ENCODE results near the gene BMI1. TPM values are rescaled to one million over a fixed set of nuclear protein-coding genes. Genes with fewer than 3 reads are reported as not detected.

Gene BMI1
- total RNA-seq, 1 donor from 2014 or later, result 44.7 TPM

GRCh38 chr10:22321924-22322640, 1.2 kb downstream of the BMI1 start:
- DNase-seq (ENCODE audit: extremely low spot score in 2 of 2), result no peak
- peak in 1 of 2 donors; percentile 18 for TF ChIP-seq POLR2AphosphoS5 (IDR thresholded peaks at IDR 0.05; ENCODE audit: insufficient read depth in 1 of 2, low read depth in 1 of 2)
- TF ChIP-seq, protein P1, sequence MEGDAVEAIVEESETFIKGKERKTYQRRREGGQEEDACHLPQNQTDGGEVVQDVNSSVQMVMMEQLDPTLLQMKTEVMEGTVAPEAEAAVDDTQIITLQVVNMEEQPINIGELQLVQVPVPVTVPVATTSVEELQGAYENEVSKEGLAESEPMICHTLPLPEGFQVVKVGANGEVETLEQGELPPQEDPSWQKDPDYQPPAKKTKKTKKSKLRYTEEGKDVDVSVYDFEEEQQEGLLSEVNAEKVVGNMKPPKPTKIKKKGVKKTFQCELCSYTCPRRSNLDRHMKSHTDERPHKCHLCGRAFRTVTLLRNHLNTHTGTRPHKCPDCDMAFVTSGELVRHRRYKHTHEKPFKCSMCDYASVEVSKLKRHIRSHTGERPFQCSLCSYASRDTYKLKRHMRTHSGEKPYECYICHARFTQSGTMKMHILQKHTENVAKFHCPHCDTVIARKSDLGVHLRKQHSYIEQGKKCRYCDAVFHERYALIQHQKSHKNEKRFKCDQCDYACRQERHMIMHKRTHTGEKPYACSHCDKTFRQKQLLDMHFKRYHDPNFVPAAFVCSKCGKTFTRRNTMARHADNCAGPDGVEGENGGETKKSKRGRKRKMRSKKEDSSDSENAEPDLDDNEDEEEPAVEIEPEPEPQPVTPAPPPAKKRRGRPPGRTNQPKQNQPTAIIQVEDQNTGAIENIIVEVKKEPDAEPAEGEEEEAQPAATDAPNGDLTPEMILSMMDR (IDR thresholded peaks at IDR 0.05), result no peak
- no peaks in the 10 kb centered on the region for H3K36me3 ChIP-seq
- H3K27me3 ChIP-seq, result no peaks in the 10 kb centered on the region
- intact Hi-C loops (cut with DNase I), result no loop called here
- peak overlapping the region; percentile 60 to 79 for H3K4me3 ChIP-seq
- H3K9me3 ChIP-seq, result no peaks in the 10 kb centered on the region
- peaks cover 70% of the 10 kb centered on the region for H3K4me1 ChIP-seq
- peak overlapping the region; percentile 35 for H3K27ac ChIP-seq

DNA sequence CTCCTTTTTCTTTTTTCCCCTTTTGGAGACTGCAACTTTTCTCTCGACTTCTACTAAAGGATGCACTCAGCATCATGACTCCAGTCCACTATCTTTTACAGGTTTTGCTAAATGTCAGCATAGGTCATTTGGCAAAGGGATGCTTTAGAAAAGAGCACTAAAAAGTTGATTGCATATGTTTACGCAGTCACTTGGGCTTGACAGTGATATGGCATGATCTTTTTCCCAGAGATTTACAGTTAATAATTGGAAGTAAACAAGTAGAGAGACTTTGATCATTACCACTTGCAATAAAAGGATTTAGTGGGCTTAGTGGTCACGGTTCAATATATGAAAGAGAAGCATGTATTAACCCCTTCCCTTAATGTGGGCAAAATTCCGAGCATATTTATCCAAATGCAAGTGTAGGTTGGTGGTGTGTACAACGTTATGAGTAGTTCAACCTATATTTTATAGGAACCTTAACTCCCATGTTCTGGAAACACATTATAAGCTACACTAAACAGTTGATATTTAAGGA, 1.8 kb downstream of the BMI1 start:
- H3K27me3 ChIP-seq, result no peaks in the 10 kb centered on the region
- TF ChIP-seq POLR2AphosphoS5 (IDR thresholded peaks at IDR 0.05; ENCODE audit: insufficient read depth in 1 of 2, low read depth in 1 of 2), result no peak
- TF ChIP-seq, protein P1 (IDR thresholded peaks at IDR 0.05), result no peak
- TF ChIP-seq POLR2A (IDR thresholded peaks at IDR 0.05), result no peak
- no peaks in the 10 kb centered on the region for H3K36me3 ChIP-seq
- H3K4me3 ChIP-seq, result peak overlapping the region; percentile 60 to 79
- H3K27ac ChIP-seq, result no peak overlapping the region
- DNase-seq (ENCODE audit: extremely low spot score in 2 of 2), result no peak
- H3K9me3 ChIP-seq, result no peaks in the 10 kb centered on the region
- H3K4me1 ChIP-seq, result peaks cover 64% of the 10 kb centered on the region
- intact Hi-C loops (cut with DNase I), result no loop called here

DNA sequence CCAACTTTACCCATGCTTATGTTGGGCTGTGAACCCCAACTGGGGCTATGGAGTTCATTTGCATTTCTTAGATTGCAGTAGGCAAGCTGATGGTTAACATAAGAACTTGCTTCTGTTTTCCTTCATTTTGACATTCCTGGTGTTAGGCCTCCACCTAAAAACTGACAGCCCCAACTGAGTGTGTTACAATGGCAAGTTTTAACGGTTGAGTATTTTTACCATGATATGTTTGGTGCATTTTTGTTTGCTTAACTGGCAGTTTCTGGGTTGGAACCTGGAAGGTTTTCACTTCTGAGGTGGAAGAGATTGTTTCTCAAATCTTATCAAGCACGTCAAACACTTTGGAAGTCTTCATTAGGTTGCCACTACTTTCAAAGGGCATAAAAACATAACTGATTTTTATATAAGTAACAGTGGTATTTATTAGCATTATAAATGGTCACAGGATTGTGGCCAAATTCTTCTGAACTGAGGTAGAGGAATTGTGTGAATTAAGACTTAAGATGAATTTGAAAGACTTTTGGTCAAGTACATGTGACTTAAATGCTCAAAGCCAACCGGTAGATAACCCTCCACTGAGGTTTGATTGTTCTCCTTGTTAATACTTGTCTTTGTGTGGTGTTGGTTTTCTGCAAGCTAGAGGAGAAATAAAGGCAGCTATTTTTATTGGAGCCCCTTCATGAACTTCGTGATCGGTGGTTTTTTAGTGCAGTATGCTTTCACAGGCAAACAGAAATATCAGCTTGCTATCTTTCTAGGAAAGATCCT, 2.8 kb downstream of the BMI1 start:
- H3K36me3 ChIP-seq, result peaks cover 0 to 9% of the 10 kb centered on the region in 2 donors
- no peak overlapping the region for H3K4me3 ChIP-seq
- intact Hi-C loops (cut with DNase I), result no loop called here
- H3K27ac ChIP-seq, result no peak overlapping the region
- H3K27me3 ChIP-seq, result no peaks in the 10 kb centered on the region
- TF ChIP-seq POLR2A (IDR thresholded peaks at IDR 0.05), result no peak
- TF ChIP-seq, protein P1 (IDR thresholded peaks at IDR 0.05), result no peak
- no peaks in the 10 kb centered on the region for H3K9me3 ChIP-seq
- peaks cover 53% of the 10 kb centered on the region for H3K4me1 ChIP-seq
- DNase-seq (ENCODE audit: extremely low spot score in 2 of 2), result no peak

- Histone ChIP-seq H3K27ac (no peak overlapping the region), H3K4me1 (peaks cover 48% of the 10 kb centered on the region), H3K36me3 (peaks cover 0 to 16% of the 10 kb centered on the region in 2 donors), H3K27me3 (no peaks in the 10 kb centered on the region), H3K9me3 (no peaks in the 10 kb centered on the region), H3K4me3 (peak overlapping the region in 1 of 2 donors; percentile 67)
- no peak for DNase-seq (ENCODE audit: extremely low spot score in 2 of 2)
- intact Hi-C loops (cut with DNase I), result no loop called here
- TF ChIP-seq, protein P1 (IDR thresholded peaks at IDR 0.05), result no peak
- TF ChIP-seq POLR2A (IDR thresholded peaks at IDR 0.05) (no peak), POLR2AphosphoS5 (IDR thresholded peaks at IDR 0.05; ENCODE audit: insufficient read depth in 1 of 2, low read depth in 1 of 2) (no peak)
Observed at GRCh38 chr10:22324413-22324812, 3.5 kb downstream of the BMI1 start.
